Left lung (tissue), 10 donors: ENCODE measurements around the gene PERCC1. TPM values are rescaled to one million over a fixed set of nuclear protein-coding genes. Genes with fewer than 3 reads are reported as not detected.

ENCODE experiments used
- ATAC-seq: fragments of 200-7000 bp; cut with Tn5 transposase; one replicate; pipeline ENCODE4 v1.9.1; 2020; ENCODE audit warnings: moderate library complexity
- DNase-seq, 4 donors: peaks; one replicate each; pipeline ENCODE4 v3.0.0-alpha.2; 2013 to 2020
- H3K27ac ChIP-seq, 2 donors: fragments of 200-600 bp; sonication (generic) in 1 of 2; one replicate each; pipeline versions ENCODE4 v1.5.0 to v1.8.0; 2020 to 2021
- H3K27me3 ChIP-seq, 2 donors: fragments of 200-600 bp; sonication (generic) in 1 of 2; one replicate each; pipeline versions ENCODE4 v1.5.0 to v1.8.0; 2020 to 2021
- H3K36me3 ChIP-seq, 2 donors: fragments of 200-600 bp; sonication (generic) in 1 of 2; one replicate each; pipeline versions ENCODE4 v1.5.0 to v1.8.0; 2020 to 2021
- H3K4me1 ChIP-seq, 2 donors: fragments of 200-600 bp; one replicate each; pipeline ENCODE4 v1.8.0; 2021
- H3K4me3 ChIP-seq, 2 donors: fragments of 200-600 bp; sonication (generic) in 1 of 2; one replicate each; pipeline versions ENCODE4 v1.5.0 to v1.8.0; 2020 to 2021; ENCODE audit warnings: mild to moderate bottlenecking in 1 of 2
- H3K9me3 ChIP-seq, 2 donors: fragments of 200-600 bp; sonication (generic) in 1 of 2; one replicate each; pipeline versions ENCODE4 v1.5.0 to v1.8.0; 2020 to 2021
- intact Hi-C, 2 donors: fragments of 100-400 bp; cut with DNase I; formaldehyde crosslinking; loops; one replicate each; pipeline versions ENCODE4 v1.11.2 to v1.14.2; 2022
- polyA plus RNA-seq, 6 donors: library from polyadenylated mRNA; unstranded; fragments of 120-200 nt; gene quantifications; one replicate each; pipeline ENCODE4 v1.2.1, GENCODE V29; 2013; ENCODE audit not compliant: insufficient read length in 6 of 6
- total RNA-seq, 2 donors: library from RNA; stranded (reverse); fragmentation: NEBNext Ultra II Directional; extraction: Animal tissue kit (Norgen Biotek cat#: 25700); gene quantifications; one replicate each; pipeline ENCODE4 v1.2.1, GENCODE V29; 2021
- TF ChIP-seq, protein P1 (sequence below), 2 donors: fragments of 200-600 bp; sonication (generic) in 1 of 2; IDR thresholded peaks; one replicate each; pipeline versions ENCODE4 v1.5.0 to v1.8.0; 2021; ENCODE audit warnings: antibody characterized with exemption in 2 of 2
- donor health status: DM: no; HTN: yes; CAD: no.
- donor health status: DM: no; HTN: no; CAD: no.

PERCC1 gene
- total and polyA plus RNA-seq, 8 donors = 0.31 to 4.4 (median 3.3) TPM; not detected in 1

DNA sequence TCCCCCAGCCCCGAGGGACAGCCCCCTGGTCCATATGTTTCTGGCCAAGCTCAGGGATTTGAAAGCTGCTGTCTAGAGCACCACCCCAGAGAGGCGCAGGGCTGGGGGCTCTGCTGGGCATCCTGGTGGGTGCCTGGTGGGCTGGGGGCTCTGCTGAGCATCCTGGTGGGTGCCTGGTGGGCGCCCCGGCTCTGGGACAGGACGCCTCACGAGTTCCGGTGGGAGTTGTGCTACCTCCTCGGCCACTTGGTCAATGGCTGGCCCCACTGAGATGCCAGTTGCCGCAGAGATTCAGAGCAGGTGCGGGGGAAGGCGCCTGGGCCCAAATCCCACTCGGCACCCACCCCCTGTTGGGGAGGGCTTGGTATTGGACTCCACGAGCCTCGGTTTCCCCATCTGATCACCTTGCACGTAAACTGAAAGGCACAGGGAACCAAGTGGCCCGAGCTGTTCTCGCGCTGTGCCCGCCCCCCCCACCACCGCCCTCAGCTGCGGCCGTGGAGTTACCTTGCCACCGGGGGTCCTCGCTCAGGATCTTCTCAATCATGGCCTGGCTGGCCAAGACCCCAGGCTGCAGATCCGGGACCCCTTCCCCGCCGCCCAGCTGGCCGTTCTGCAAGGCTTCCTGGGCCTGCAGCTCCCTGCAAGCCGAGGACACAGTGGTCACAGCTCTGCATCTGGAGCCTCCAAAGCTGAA is 29.7 kb upstream of the PERCC1 start:
- Histone ChIP-seq H3K27ac (no peak overlapping the region), H3K4me1 (no peaks in the 10 kb centered on the region), H3K27me3 (no peaks in the 10 kb centered on the region), H3K36me3 (peaks cover 0 to 70% of the 10 kb centered on the region in 2 donors), H3K9me3 (no peaks in the 10 kb centered on the region), H3K4me3 (no peak overlapping the region)
- no peak for DNase-seq
- no peak for ATAC-seq
- intact Hi-C loops = no loop called here
- TF ChIP-seq, protein P1, sequence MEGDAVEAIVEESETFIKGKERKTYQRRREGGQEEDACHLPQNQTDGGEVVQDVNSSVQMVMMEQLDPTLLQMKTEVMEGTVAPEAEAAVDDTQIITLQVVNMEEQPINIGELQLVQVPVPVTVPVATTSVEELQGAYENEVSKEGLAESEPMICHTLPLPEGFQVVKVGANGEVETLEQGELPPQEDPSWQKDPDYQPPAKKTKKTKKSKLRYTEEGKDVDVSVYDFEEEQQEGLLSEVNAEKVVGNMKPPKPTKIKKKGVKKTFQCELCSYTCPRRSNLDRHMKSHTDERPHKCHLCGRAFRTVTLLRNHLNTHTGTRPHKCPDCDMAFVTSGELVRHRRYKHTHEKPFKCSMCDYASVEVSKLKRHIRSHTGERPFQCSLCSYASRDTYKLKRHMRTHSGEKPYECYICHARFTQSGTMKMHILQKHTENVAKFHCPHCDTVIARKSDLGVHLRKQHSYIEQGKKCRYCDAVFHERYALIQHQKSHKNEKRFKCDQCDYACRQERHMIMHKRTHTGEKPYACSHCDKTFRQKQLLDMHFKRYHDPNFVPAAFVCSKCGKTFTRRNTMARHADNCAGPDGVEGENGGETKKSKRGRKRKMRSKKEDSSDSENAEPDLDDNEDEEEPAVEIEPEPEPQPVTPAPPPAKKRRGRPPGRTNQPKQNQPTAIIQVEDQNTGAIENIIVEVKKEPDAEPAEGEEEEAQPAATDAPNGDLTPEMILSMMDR (IDR thresholded peaks at IDR 0.05) = no peak

DNA sequence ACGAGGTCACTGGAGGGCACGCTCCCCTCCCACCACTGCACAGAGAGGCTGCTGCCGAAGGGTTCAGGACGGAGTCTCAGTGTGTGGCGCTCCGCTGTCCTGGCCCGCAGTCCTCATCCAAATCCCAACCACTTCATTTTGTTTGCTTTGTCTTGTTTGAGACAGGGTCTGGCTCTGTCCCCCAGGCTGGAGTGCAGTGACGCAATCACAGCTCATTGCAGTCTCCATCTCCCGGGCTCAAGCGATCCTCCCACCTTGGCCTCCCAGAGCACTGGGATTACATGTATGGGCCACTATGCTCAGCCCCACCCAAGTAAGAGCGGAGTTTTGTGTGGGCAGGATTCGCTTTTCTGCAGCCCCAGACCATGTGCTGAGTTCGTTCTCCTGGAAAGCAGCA is 29.1 kb upstream of the PERCC1 start:
- TF ChIP-seq, protein P1 (IDR thresholded peaks at IDR 0.05) = no peak
- no peaks in the 10 kb centered on the region for H3K9me3 ChIP-seq
- no peak overlapping the region for H3K4me3 ChIP-seq
- H3K27ac ChIP-seq = no peak overlapping the region
- DNase-seq (no peak), ATAC-seq (no peak)
- H3K36me3 ChIP-seq = peaks cover 0 to 73% of the 10 kb centered on the region in 2 donors
- H3K27me3 ChIP-seq = no peaks in the 10 kb centered on the region
- no peaks in the 10 kb centered on the region for H3K4me1 ChIP-seq
- intact Hi-C loops = no loop called here

DNA sequence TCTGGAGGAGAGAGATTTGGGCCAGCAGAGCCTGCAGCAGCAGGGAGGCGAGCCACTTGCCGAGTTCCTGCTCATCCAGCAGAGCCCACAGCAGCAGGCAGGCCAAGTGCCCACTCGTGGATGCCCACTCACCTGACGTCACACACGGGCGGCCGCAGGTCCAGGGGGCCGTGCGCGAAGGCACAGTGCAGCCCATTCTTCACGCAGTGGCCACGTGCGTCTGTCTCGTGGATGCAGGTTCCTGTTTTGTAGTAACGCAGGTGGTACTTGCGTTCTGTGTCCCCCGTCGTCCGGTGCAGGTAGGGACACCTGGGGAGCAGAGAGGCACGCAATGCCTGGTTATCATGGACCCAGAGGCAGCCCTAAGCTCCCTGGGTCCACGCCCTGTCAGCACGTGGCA is 27.8 kb upstream of the PERCC1 start:
- TF ChIP-seq, protein P1 (IDR thresholded peaks at IDR 0.05) = no peak
- peaks cover 0 to 8% of the 10 kb centered on the region in 2 donors for H3K4me1 ChIP-seq
- ATAC-seq (no peak), DNase-seq (no peak)
- intact Hi-C loops = no loop called here
- no peaks in the 10 kb centered on the region for H3K27me3 ChIP-seq
- no peaks in the 10 kb centered on the region for H3K9me3 ChIP-seq
- H3K27ac ChIP-seq = no peak overlapping the region
- H3K36me3 ChIP-seq = peaks cover 0 to 70% of the 10 kb centered on the region in 2 donors
- no peak overlapping the region for H3K4me3 ChIP-seq

DNA sequence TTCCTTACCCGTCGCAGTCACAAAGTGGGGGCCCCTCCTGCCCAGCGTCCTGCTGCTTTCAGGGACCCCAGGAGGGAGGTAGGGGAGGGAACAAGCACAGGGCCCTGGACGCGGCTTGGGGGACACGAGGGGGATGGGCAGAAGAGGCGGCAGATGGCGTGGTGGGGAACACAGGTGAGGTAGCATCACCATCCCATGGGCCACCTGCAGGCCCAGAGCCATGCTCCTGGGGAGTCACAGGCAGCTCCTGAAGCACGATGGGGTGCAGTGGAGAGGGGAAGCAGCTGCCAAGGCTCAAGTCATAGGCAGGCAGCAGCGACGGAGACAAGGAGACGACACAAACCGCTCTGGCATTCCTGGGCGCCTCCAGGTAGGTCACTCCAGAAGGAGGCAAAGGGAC is 27.1 kb upstream of the PERCC1 start:
- peaks cover 0 to 63% of the 10 kb centered on the region in 2 donors for H3K36me3 ChIP-seq
- H3K9me3 ChIP-seq = no peaks in the 10 kb centered on the region
- DNase-seq = no peak
- peaks cover 0 to 15% of the 10 kb centered on the region in 2 donors for H3K4me1 ChIP-seq
- intact Hi-C loops = no loop called here
- no peak overlapping the region for H3K27ac ChIP-seq
- no peaks in the 10 kb centered on the region for H3K27me3 ChIP-seq
- TF ChIP-seq, protein P1 (IDR thresholded peaks at IDR 0.05) = no peak
- ATAC-seq = no peak
- no peak overlapping the region for H3K4me3 ChIP-seq

DNA sequence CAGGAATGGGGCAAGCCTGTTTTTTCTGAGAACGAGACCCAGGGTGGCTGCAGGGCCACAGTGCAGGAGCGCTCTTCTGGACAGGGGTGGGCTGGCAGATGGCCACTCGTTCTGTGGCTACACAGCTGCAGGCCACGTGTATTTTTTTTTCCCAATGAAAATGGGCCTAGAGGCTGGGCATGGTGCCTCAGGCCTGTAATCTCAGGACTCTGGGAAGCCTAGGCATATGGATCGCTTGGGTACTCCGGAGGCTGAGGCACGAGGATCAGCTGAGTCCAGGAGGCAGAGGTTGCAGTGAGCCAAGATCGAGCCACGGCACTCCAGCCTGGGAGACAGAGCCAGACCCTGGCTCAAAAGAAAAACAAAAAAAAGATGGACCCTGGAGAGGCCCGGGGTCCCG is 23.1 kb upstream of the PERCC1 start:
- Histone ChIP-seq H3K27me3 (no peaks in the 10 kb centered on the region), H3K9me3 (no peaks in the 10 kb centered on the region), H3K27ac (peak overlapping the region in 1 of 2 donors; percentile 16), H3K4me1 (peaks cover 0 to 19% of the 10 kb centered on the region in 2 donors), H3K36me3 (peaks cover 0 to 31% of the 10 kb centered on the region in 2 donors), H3K4me3 (peak overlapping the region; percentile 42 to 48)
- DNase-seq (no peak), ATAC-seq (peak; percentile 9)
- intact Hi-C loops = no loop called here
- TF ChIP-seq, protein P1 (IDR thresholded peaks at IDR 0.05) = no peak
